HUES48 (cell line): ENCODE data around the gene TRMT2A.
"Not testable (repeated sequence)": the region's sequence is repeated elsewhere in the genome, so short reads cannot be mapped to it uniquely, and the experiment has no call there.

Source experiments
- H3K27ac ChIP-seq: one replicate; pipeline ENCODE4 v1.7.0; 2013; ENCODE audit warnings: low read depth, low read length, inconsistent platforms
- H3K27me3 ChIP-seq: 2 replicates; pipeline ENCODE4 v1.6.1; 2013; ENCODE audit warnings: mild to moderate bottlenecking, low read length; ENCODE audit not compliant: control insufficient read depth, insufficient read depth
- H3K36me3 ChIP-seq: 2 replicates; pipeline ENCODE4 v1.6.1; 2013; ENCODE audit warnings: low read length; ENCODE audit not compliant: control insufficient read depth, insufficient read depth
- H3K4me1 ChIP-seq: 2 replicates; pipeline ENCODE4 v1.6.1; 2013; ENCODE audit warnings: mild to moderate bottlenecking, low read length; ENCODE audit not compliant: control insufficient read depth, insufficient read depth
- H3K4me3 ChIP-seq: 2 replicates; pipeline ENCODE4 v1.5.1; 2013; ENCODE audit warnings: mild to moderate bottlenecking, low read depth, low read length
- H3K9ac ChIP-seq: 2 replicates; pipeline ENCODE4 v1.6.1; 2013; ENCODE audit warnings: mild to moderate bottlenecking, low read depth, low read length, moderate library complexity
- H3K9me3 ChIP-seq: 2 replicates; pipeline ENCODE4 v1.6.1; 2013; ENCODE audit warnings: low read length; ENCODE audit not compliant: control insufficient read depth, insufficient read depth

Gene TRMT2A, protein sequence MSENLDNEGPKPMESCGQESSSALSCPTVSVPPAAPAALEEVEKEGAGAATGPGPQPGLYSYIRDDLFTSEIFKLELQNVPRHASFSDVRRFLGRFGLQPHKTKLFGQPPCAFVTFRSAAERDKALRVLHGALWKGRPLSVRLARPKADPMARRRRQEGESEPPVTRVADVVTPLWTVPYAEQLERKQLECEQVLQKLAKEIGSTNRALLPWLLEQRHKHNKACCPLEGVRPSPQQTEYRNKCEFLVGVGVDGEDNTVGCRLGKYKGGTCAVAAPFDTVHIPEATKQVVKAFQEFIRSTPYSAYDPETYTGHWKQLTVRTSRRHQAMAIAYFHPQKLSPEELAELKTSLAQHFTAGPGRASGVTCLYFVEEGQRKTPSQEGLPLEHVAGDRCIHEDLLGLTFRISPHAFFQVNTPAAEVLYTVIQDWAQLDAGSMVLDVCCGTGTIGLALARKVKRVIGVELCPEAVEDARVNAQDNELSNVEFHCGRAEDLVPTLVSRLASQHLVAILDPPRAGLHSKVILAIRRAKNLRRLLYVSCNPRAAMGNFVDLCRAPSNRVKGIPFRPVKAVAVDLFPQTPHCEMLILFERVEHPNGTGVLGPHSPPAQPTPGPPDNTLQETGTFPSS

DNA sequence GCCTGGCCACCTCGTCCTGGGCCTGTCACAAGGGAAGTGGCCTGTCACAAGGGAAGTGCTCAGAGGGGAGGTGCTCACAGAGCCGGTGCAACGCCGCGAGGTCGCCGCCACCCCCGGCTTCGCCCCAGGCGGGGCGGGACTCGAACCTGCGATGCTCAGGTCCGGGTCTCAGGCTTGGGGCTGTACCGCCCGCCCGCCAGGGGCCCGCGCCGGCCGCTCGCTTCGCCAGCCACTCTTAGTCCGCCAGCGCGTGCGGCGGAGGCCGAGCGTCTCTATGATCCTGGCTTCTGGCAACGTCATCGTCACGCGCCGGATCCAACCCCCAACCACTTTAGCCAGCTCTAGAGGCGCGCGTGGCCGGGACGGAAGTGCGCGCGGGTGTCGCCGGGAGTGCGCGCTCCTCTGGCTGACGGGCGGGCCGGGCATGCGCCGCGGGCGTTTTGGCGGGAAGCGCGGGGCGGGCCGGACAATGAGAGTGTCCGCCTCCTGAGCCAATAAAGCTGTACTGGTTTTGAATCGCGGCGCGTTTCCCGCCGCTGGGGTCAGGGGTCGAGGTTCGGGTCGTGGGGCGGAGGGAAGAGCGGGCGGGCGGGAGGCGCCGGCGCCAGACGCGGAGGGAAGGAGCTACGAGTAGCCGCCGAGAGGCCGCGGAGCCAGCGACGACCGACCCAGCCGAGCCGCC, at the start of gene TRMT2A:
Gene TRMT2A, minus strand, starts transcription at position 276 of the 682 bp plus-strand sequence. CDS start 320 bp downstream, outside the sequence.
- Histone ChIP-seq H3K27ac (peak within 1 kb of the TSS; percentile 89), H3K4me1 (0 out of 2 replicates have a peak, but pooled peaks cover 7% of the 10 kb centered on the region), H3K9me3 (no peaks in the 10 kb centered on the region), H3K9ac (peak within 1 kb of the TSS; percentile 99), H3K4me3 (peak within 1 kb of the TSS; percentile 98), H3K36me3 (peaks cover 79% of the 10 kb centered on the region), H3K27me3 (no peaks in the 10 kb centered on the region)

- H3K9ac ChIP-seq, result no peak overlapping the region
- H3K36me3 ChIP-seq, result no peaks in the 10 kb centered on the region
- H3K4me1 ChIP-seq, result no peaks in the 10 kb centered on the region
- no peaks in the 10 kb centered on the region for H3K27me3 ChIP-seq
- H3K9me3 ChIP-seq, result no peaks in the 10 kb centered on the region
- H3K27ac ChIP-seq, result no peak overlapping the region
- H3K4me3 ChIP-seq, result no peak overlapping the region
Measured at GRCh38 chr22:20166703-20167102, 49.7 kb upstream of the TRMT2A start.

DNA sequence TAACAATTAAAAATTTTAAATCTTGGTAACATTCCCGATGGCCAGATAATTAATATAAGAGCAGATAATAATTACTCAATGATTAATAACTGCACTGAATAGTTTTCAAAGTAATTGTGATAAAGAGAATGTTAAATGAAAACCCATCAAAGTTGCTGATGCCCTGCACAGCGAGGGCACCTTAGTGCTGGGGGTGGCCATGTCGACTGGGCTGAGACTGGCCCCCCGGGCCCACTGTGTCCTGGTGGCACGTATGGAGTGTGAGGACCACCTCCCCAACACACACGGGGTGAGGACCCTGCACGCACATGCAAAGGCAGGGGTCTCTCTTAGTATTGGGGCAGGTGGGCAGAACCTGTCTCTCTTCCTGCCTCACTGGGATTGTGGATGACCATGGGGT, 48.9 kb upstream of the TRMT2A start:
- H3K9ac ChIP-seq, result no peak overlapping the region
- no peaks in the 10 kb centered on the region for H3K4me1 ChIP-seq
- H3K27me3 ChIP-seq, result no peaks in the 10 kb centered on the region
- H3K4me3 ChIP-seq, result no peak overlapping the region
- H3K9me3 ChIP-seq, result no peaks in the 10 kb centered on the region
- no peak overlapping the region for H3K27ac ChIP-seq
- no peaks in the 10 kb centered on the region for H3K36me3 ChIP-seq

- H3K4me1 ChIP-seq, result no peaks in the 10 kb centered on the region
- no peak overlapping the region for H3K4me3 ChIP-seq
- no peaks in the 10 kb centered on the region for H3K36me3 ChIP-seq
- H3K9ac ChIP-seq, result no peak overlapping the region
- H3K27ac ChIP-seq, result no peak overlapping the region
- no peaks in the 10 kb centered on the region for H3K27me3 ChIP-seq
- no peaks in the 10 kb centered on the region for H3K9me3 ChIP-seq
Measured at GRCh38 chr22:20165421-20165820, 48.4 kb upstream of the TRMT2A start.

DNA sequence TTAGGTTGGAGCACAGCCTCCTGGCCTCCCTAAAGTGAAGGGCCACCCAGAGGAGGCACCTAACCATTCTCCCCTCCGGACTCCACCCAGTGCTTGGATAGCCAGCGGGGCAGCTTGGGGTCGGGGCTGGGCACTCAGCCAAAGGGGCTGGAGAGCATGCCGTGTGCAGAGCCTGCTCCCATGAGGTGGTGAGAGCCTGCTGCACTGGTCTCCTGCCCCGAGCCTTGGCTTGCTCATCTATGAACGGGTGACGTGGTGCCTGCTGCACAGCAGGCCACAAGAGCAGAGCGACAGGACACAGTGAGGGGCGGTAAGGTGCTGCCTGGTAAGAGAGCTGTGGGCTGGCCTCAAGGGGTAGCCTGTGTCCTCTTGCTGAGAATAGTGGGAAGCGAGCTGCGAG, 47.8 kb upstream of the TRMT2A start:
- no peaks in the 10 kb centered on the region for H3K4me1 ChIP-seq
- H3K9me3 ChIP-seq, result no peaks in the 10 kb centered on the region
- H3K27me3 ChIP-seq, result no peaks in the 10 kb centered on the region
- no peak overlapping the region for H3K9ac ChIP-seq
- no peak overlapping the region for H3K4me3 ChIP-seq
- no peaks in the 10 kb centered on the region for H3K36me3 ChIP-seq
- no peak overlapping the region for H3K27ac ChIP-seq

GRCh38 chr22:20160041-20160440, 43.0 kb upstream of the TRMT2A start:
- no peak overlapping the region for H3K9ac ChIP-seq

GRCh38 chr22:20159531-20159930, 42.5 kb upstream of the TRMT2A start:
- H3K4me3 ChIP-seq, H3K27me3 ChIP-seq, H3K9ac ChIP-seq, H3K27ac ChIP-seq, H3K9me3 ChIP-seq, H3K36me3 ChIP-seq, H3K4me1 ChIP-seq: not testable (repeated sequence)

More at GRCh38 chr22:20160041-20160440, 43.0 kb upstream of the TRMT2A start:
- H3K4me3 ChIP-seq, result no peak overlapping the region
- no peaks in the 10 kb centered on the region for H3K27me3 ChIP-seq
- no peaks in the 10 kb centered on the region for H3K9me3 ChIP-seq
- no peak overlapping the region for H3K27ac ChIP-seq
- no peaks in the 10 kb centered on the region for H3K36me3 ChIP-seq
- no peaks in the 10 kb centered on the region for H3K4me1 ChIP-seq

DNA sequence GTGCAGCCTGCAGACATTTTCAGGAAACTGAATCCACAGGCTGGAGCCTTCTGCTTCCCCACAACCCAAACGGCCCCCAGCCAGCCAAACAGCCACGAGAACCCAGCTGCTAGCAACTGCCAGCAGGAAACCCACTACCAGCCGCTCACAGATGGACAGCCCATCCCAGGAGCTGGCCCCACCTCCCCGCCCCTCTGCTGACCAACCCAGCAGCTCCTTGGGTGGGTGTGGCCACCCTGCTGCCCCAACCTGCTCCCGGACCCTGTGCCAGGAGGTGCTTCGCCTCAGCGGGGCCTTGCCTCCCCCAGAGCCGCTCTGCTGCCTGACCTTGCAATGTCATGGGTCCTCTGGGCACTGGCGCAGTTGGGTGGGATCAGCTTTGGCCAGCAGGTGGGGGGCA, 42.0 kb upstream of the TRMT2A start:
- H3K27ac ChIP-seq, result no peak overlapping the region
- no peaks in the 10 kb centered on the region for H3K4me1 ChIP-seq
- H3K27me3 ChIP-seq, result no peaks in the 10 kb centered on the region
- no peak overlapping the region for H3K4me3 ChIP-seq
- H3K36me3 ChIP-seq, result no peaks in the 10 kb centered on the region
- no peaks in the 10 kb centered on the region for H3K9me3 ChIP-seq
- no peak overlapping the region for H3K9ac ChIP-seq

DNA sequence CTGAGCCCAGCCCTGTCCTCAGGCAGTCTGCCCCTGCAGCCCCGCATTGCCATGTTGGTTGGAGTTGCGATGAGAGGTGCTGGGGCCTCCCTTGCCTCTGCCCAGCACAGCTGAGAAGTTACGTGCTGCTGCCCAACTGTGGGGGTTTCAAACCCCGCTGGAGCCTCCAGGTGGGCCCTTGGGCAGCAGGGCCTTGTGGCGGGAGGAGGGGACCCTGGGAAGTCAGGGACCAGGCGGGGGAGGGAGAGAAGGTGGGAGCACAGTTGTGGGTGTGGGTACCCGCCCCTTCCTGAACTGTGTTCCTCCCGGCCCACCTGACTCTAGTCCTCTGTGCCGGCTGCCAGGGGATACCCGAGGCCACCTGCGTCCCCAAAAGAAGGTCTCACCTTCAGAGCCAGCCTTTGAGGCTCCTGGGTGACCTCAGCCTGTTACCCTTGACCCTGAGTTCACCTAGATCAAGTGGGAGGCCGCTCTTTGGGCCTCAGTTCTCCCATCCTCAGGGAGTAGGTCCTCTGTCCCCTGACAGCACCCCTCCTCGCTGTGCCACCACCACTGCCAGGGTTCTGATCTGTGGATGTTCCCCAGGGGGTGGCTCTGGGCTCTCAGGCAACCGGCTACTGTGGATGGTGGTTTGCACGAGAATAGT, 41.5 kb upstream of the TRMT2A start:
- Histone ChIP-seq H3K4me1 (no peaks in the 10 kb centered on the region), H3K27ac (no peak overlapping the region), H3K36me3 (no peaks in the 10 kb centered on the region), H3K9me3 (no peaks in the 10 kb centered on the region), H3K4me3 (no peak overlapping the region), H3K9ac (no peak overlapping the region), H3K27me3 (no peaks in the 10 kb centered on the region)

GRCh38 chr22:20157430-20158183, 40.6 kb upstream of the TRMT2A start:
- H3K4me1 ChIP-seq, result no peaks in the 10 kb centered on the region
- H3K9me3 ChIP-seq, result no peaks in the 10 kb centered on the region

More at GRCh38 chr22:20157430-20158183, 40.6 kb upstream of the TRMT2A start:
- Histone ChIP-seq H3K9ac (no peak overlapping the region), H3K27me3 (no peaks in the 10 kb centered on the region), H3K4me3 (no peak overlapping the region), H3K27ac (no peak overlapping the region), H3K36me3 (no peaks in the 10 kb centered on the region)
